ENCODE measurements around the gene RNF225. TPM values are rescaled to one million over a fixed set of nuclear protein-coding genes. Genes with fewer than 3 reads are reported as not detected.
"Not testable (repeated sequence)": the region's sequence is repeated elsewhere in the genome, so short reads cannot be mapped to it uniquely, and the experiment has no call there.

The RNF225 gene
- total RNA-seq, 2 donors from 2014 or later, result 0.64 TPM; not detected in 1

- H3K4me3 Mint-ChIP-seq, result no peak overlapping the region
- no peak overlapping the region for H3K27ac Mint-ChIP-seq
- H3K4me1 Mint-ChIP-seq, result no peaks in the 10 kb centered on the region
- no peaks in the 10 kb centered on the region for H3K36me3 Mint-ChIP-seq (ENCODE audit: low read depth)
- H3K27me3 Mint-ChIP-seq, result no peaks in the 10 kb centered on the region
- ATAC-seq (replicated peaks), result no peak
- no peaks in the 10 kb centered on the region for H3K9me3 Mint-ChIP-seq
Measured at GRCh38 chr19:58374200-58374599, 21.3 kb upstream of the RNF225 start.

GRCh38 chr19:58376724-58377123 lies 18.7 kb upstream of the RNF225 start:
- not testable (repeated sequence) for ATAC-seq (replicated peaks); H3K9me3 Mint-ChIP-seq; H3K27ac Mint-ChIP-seq; H3K4me1 Mint-ChIP-seq; H3K36me3 Mint-ChIP-seq (ENCODE audit: low read depth); H3K27me3 Mint-ChIP-seq; H3K4me3 Mint-ChIP-seq

GRCh38 chr19:58379246-58379645 lies 16.2 kb upstream of the RNF225 start:
- Mint-ChIP-seq H3K4me3 (peak overlapping the region; percentile 95), H3K4me1 (peaks cover 9% of the 10 kb centered on the region), H3K9me3 (no peaks in the 10 kb centered on the region), H3K27me3 (no peaks in the 10 kb centered on the region), H3K27ac (peak overlapping the region; percentile 94), H3K36me3 (ENCODE audit: low read depth) (no peaks in the 10 kb centered on the region)
- no peak for ATAC-seq (replicated peaks)

- ATAC-seq (replicated peaks), result no peak
- Mint-ChIP-seq H3K4me1 (peaks cover 9% of the 10 kb centered on the region), H3K36me3 (ENCODE audit: low read depth) (no peaks in the 10 kb centered on the region), H3K9me3 (no peaks in the 10 kb centered on the region), H3K4me3 (peak overlapping the region; percentile 95), H3K27ac (peak overlapping the region; percentile 94), H3K27me3 (no peaks in the 10 kb centered on the region)
Measured at GRCh38 chr19:58380037-58380661, 15.3 kb upstream of the RNF225 start.

GRCh38 chr19:58380662-58381459 lies 14.6 kb upstream of the RNF225 start, which contains the start of gene ZNF837:
Gene ZNF837 (minus strand): TSS chr19:58381030. CDS start chr19:58369332, 11,698 bp downstream.
- Mint-ChIP-seq H3K4me1 (peaks cover 13% of the 10 kb centered on the region), H3K9me3 (no peaks in the 10 kb centered on the region), H3K4me3 (peak within 1 kb of the TSS; percentile 95), H3K36me3 (ENCODE audit: low read depth) (peaks cover 4% of the 10 kb centered on the region), H3K27me3 (no peaks in the 10 kb centered on the region), H3K27ac (peak within 1 kb of the TSS; percentile 94)
- peak; percentile 92 for ATAC-seq (replicated peaks)

GRCh38 chr19:58381460-58382212 lies 13.8 kb upstream of the RNF225 start:
- no peaks in the 10 kb centered on the region for H3K27me3 Mint-ChIP-seq
- peak overlapping the region; percentile 95 for H3K4me3 Mint-ChIP-seq
- H3K36me3 Mint-ChIP-seq (ENCODE audit: low read depth), result peaks cover 12% of the 10 kb centered on the region
- H3K27ac Mint-ChIP-seq, result peak overlapping the region; percentile 94
- no peaks in the 10 kb centered on the region for H3K9me3 Mint-ChIP-seq
- H3K4me1 Mint-ChIP-seq, result peaks cover 13% of the 10 kb centered on the region
- ATAC-seq (replicated peaks), result no peak

- Mint-ChIP-seq H3K27ac (peak overlapping the region; percentile 94), H3K27me3 (no peaks in the 10 kb centered on the region), H3K9me3 (no peaks in the 10 kb centered on the region), H3K4me3 (peak overlapping the region; percentile 95), H3K36me3 (ENCODE audit: low read depth) (peaks cover 26% of the 10 kb centered on the region), H3K4me1 (peaks cover 15% of the 10 kb centered on the region)
- no peak for ATAC-seq (replicated peaks)
Measured at GRCh38 chr19:58382997-58383603, 12.4 kb upstream of the RNF225 start.

GRCh38 chr19:58385313-58385890 lies 10.1 kb upstream of the RNF225 start:
- peak overlapping the region; percentile 94 for H3K4me3 Mint-ChIP-seq
- ATAC-seq (replicated peaks), result no peak
- H3K27me3 Mint-ChIP-seq, result no peaks in the 10 kb centered on the region
- no peaks in the 10 kb centered on the region for H3K9me3 Mint-ChIP-seq
- peak overlapping the region; percentile 97 for H3K27ac Mint-ChIP-seq
- H3K36me3 Mint-ChIP-seq (ENCODE audit: low read depth), result peaks cover 49% of the 10 kb centered on the region
- H3K4me1 Mint-ChIP-seq, result peaks cover 16% of the 10 kb centered on the region

- Mint-ChIP-seq H3K9me3 (no peaks in the 10 kb centered on the region), H3K27me3 (no peaks in the 10 kb centered on the region), H3K27ac (peak overlapping the region; percentile 97), H3K4me1 (peaks cover 16% of the 10 kb centered on the region), H3K36me3 (ENCODE audit: low read depth) (peaks cover 56% of the 10 kb centered on the region), H3K4me3 (peak overlapping the region; percentile 94)
- peak; percentile 2 for ATAC-seq (replicated peaks)
Measured at GRCh38 chr19:58385891-58386575, 9.4 kb upstream of the RNF225 start.

GRCh38 chr19:58386576-58387337 lies 8.7 kb upstream of the RNF225 start, which contains the start of gene RPS5:
Gene RPS5 (plus strand): TSS chr19:58387269. CDS start chr19:58388138, 869 bp downstream.
- peak; percentile 98 for ATAC-seq (replicated peaks)
- Mint-ChIP-seq H3K27me3 (no peaks in the 10 kb centered on the region), H3K4me1 (peaks cover 16% of the 10 kb centered on the region), H3K4me3 (peak within 1 kb of the TSS; percentile 94), H3K9me3 (no peaks in the 10 kb centered on the region), H3K36me3 (ENCODE audit: low read depth) (peaks cover 63% of the 10 kb centered on the region), H3K27ac (peak within 1 kb of the TSS; percentile 97)

- no peaks in the 10 kb centered on the region for H3K27me3 Mint-ChIP-seq
- no peaks in the 10 kb centered on the region for H3K9me3 Mint-ChIP-seq
- peaks cover 71% of the 10 kb centered on the region for H3K36me3 Mint-ChIP-seq (ENCODE audit: low read depth)
- peaks cover 16% of the 10 kb centered on the region for H3K4me1 Mint-ChIP-seq
- no peak for ATAC-seq (replicated peaks)
- H3K4me3 Mint-ChIP-seq, result peak overlapping the region; percentile 94
- H3K27ac Mint-ChIP-seq, result peak overlapping the region; percentile 97
Measured at GRCh38 chr19:58387338-58388174, 7.9 kb upstream of the RNF225 start.

- peaks cover 16% of the 10 kb centered on the region for H3K4me1 Mint-ChIP-seq
- peak overlapping the region; percentile 94 for H3K4me3 Mint-ChIP-seq
- peaks cover 77% of the 10 kb centered on the region for H3K36me3 Mint-ChIP-seq (ENCODE audit: low read depth)
- ATAC-seq (replicated peaks), result no peak
- H3K9me3 Mint-ChIP-seq, result no peaks in the 10 kb centered on the region
- H3K27me3 Mint-ChIP-seq, result no peaks in the 10 kb centered on the region
- peak overlapping the region; percentile 97 for H3K27ac Mint-ChIP-seq
Measured at GRCh38 chr19:58388175-58388526, 7.3 kb upstream of the RNF225 start.

Measured in activated T-helper 17 cell treated with anti-CD3 and anti-CD28 coated beads, Interleukin-2, amount 50 U/mL, for 72 hours (primary cell).